HCT116 (cell line): Measurements from ENCODE around the gene EVI5L.

Experiments used
- CEBPB ChIP-seq: IDR thresholded peaks from 2 replicates; pipeline ENCODE4 v1.6.1; 2012; ENCODE audit warnings: low read depth
- EZH2 ChIP-seq: fragments of 200-600 bp; sonication (generic); IDR thresholded peaks from 2 replicates; pipeline ENCODE4 v1.6.1; 2017; ENCODE audit warnings: antibody characterized with exemption, mixed run types
- EZH2phosphoT487 ChIP-seq: fragments of 200-600 bp; IDR thresholded peaks from 2 replicates; pipeline ENCODE4 v1.6.1; 2018; ENCODE audit warnings: antibody characterized with exemption, borderline replicate concordance
- JUND ChIP-seq: IDR thresholded peaks from 2 replicates; pipeline ENCODE4 v1.6.1; 2012
- POLR2A ChIP-seq: IDR thresholded peaks from 2 replicates; pipeline ENCODE4 v1.7.0; 2011; ENCODE audit warnings: borderline replicate concordance; ENCODE audit not compliant: insufficient read depth, insufficient read length; ENCODE audit errors: extremely low read depth
- POLR2AphosphoS5 ChIP-seq: IDR thresholded peaks from 2 replicates; pipeline ENCODE4 v1.6.1; 2011; ENCODE audit warnings: mild to moderate bottlenecking, low read depth, low read length, moderate library complexity
- SIN3A ChIP-seq: IDR thresholded peaks from 2 replicates; pipeline ENCODE4 v1.6.1; 2012; ENCODE audit warnings: low read depth
- SP1 ChIP-seq: IDR thresholded peaks from 2 replicates; pipeline ENCODE4 v1.6.1; 2012; ENCODE audit warnings: low read depth
- YY1 ChIP-seq: IDR thresholded peaks from 2 replicates; pipeline ENCODE4 v1.6.1; 2011; ENCODE audit warnings: low read length, low read depth, moderate library complexity, mild to moderate bottlenecking; ENCODE audit not compliant: insufficient replicate concordance; ENCODE audit errors: extremely low read depth
- ZFX ChIP-seq: fragments of 450-650 bp; IDR thresholded peaks from 2 replicates; pipeline ENCODE4 v1.6.1; 2017
- TF ChIP-seq, protein P1 (sequence below), 3 experiments: fragments of 200-600 bp in 1 of 3; sonication (generic) in 1 of 3; IDR thresholded peaks in 2 of 3; conservative IDR thresholded peaks in 1 of 3; 2 replicates each; pipeline ENCODE4 v1.5.1; 2012 to 2017; ENCODE audit warnings: low read depth in 2 of 3, low read length in 2 of 3, antibody characterized with exemption in 1 of 3, borderline replicate concordance in 1 of 3, control low read depth in 1 of 3, mild to moderate bottlenecking in 1 of 3, mixed read lengths in 1 of 3, mixed run types in 1 of 3, moderate library complexity in 1 of 3; ENCODE audit not compliant: insufficient read depth in 1 of 3
- TF ChIP-seq, protein P2 (sequence below): IDR thresholded peaks from 2 replicates; pipeline ENCODE4 v1.6.1; 2012; ENCODE audit warnings: low read depth
- TF ChIP-seq, protein P3 (sequence below): IDR thresholded peaks from 2 replicates; pipeline ENCODE4 v1.6.1; 2012
- TF ChIP-seq, protein P4 (sequence below): IDR thresholded peaks from 2 replicates; pipeline ENCODE4 v1.6.1; 2011; ENCODE audit warnings: mild to moderate bottlenecking, low read length, moderate library complexity; ENCODE audit not compliant: insufficient replicate concordance; ENCODE audit errors: extremely low read depth

DNA sequence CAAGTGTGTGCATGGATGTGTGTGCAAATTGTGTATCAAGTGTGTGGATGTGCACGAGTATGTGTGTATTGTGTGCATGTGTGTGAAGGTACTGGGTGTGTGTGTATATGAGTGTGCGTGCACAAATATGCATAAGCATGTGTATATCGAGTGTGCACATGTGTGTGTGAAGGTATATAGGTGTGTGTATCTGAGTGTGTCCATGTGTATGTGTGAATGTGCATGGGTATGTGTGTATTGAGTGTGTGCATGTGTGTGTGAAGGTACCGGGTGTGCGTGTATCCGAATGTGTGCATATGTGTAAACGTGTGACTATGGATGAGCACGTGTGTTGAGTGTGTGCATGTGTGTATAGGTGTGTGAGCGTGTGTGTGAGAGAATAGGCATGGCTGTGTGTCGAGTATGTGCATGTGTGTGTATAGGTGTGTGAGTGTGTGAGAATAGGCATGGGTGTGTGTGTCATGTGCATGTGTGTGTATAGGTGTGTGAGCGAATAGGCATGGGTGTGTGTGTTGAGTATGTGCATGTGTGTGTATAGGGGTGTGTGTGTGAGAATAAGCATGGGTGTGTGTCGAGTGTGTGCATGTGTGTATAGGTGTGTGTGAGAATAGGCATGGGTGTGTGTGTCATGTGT lies 12.8 kb downstream of the EVI5L start:
- TF ChIP-seq, protein P1, sequence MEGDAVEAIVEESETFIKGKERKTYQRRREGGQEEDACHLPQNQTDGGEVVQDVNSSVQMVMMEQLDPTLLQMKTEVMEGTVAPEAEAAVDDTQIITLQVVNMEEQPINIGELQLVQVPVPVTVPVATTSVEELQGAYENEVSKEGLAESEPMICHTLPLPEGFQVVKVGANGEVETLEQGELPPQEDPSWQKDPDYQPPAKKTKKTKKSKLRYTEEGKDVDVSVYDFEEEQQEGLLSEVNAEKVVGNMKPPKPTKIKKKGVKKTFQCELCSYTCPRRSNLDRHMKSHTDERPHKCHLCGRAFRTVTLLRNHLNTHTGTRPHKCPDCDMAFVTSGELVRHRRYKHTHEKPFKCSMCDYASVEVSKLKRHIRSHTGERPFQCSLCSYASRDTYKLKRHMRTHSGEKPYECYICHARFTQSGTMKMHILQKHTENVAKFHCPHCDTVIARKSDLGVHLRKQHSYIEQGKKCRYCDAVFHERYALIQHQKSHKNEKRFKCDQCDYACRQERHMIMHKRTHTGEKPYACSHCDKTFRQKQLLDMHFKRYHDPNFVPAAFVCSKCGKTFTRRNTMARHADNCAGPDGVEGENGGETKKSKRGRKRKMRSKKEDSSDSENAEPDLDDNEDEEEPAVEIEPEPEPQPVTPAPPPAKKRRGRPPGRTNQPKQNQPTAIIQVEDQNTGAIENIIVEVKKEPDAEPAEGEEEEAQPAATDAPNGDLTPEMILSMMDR (IDR thresholded peaks at IDR 0.05 in 2 of 3, conservative IDR thresholded peaks at IDR 0.05 in 1 of 3; ENCODE audit: borderline replicate concordance in 1 of 3, insufficient read depth in 1 of 3, low read depth in 2 of 3, low read length in 2 of 3), result no peak
- no peak for TF ChIP-seq SIN3A
- TF ChIP-seq, protein P2, sequence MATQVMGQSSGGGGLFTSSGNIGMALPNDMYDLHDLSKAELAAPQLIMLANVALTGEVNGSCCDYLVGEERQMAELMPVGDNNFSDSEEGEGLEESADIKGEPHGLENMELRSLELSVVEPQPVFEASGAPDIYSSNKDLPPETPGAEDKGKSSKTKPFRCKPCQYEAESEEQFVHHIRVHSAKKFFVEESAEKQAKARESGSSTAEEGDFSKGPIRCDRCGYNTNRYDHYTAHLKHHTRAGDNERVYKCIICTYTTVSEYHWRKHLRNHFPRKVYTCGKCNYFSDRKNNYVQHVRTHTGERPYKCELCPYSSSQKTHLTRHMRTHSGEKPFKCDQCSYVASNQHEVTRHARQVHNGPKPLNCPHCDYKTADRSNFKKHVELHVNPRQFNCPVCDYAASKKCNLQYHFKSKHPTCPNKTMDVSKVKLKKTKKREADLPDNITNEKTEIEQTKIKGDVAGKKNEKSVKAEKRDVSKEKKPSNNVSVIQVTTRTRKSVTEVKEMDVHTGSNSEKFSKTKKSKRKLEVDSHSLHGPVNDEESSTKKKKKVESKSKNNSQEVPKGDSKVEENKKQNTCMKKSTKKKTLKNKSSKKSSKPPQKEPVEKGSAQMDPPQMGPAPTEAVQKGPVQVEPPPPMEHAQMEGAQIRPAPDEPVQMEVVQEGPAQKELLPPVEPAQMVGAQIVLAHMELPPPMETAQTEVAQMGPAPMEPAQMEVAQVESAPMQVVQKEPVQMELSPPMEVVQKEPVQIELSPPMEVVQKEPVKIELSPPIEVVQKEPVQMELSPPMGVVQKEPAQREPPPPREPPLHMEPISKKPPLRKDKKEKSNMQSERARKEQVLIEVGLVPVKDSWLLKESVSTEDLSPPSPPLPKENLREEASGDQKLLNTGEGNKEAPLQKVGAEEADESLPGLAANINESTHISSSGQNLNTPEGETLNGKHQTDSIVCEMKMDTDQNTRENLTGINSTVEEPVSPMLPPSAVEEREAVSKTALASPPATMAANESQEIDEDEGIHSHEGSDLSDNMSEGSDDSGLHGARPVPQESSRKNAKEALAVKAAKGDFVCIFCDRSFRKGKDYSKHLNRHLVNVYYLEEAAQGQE, result no peak
- no peak for TF ChIP-seq EZH2
- TF ChIP-seq YY1, result no peak
- TF ChIP-seq, protein P3, sequence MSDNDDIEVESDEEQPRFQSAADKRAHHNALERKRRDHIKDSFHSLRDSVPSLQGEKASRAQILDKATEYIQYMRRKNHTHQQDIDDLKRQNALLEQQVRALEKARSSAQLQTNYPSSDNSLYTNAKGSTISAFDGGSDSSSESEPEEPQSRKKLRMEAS, result no peak
- no peak for TF ChIP-seq CEBPB
- no peak for TF ChIP-seq EZH2phosphoT487
- TF ChIP-seq POLR2AphosphoS5, result no peak
- no peak for TF ChIP-seq POLR2A
- TF ChIP-seq JUND, result no peak
- TF ChIP-seq SP1, result no peak
- TF ChIP-seq ZFX, result no peak
- TF ChIP-seq, protein P4, sequence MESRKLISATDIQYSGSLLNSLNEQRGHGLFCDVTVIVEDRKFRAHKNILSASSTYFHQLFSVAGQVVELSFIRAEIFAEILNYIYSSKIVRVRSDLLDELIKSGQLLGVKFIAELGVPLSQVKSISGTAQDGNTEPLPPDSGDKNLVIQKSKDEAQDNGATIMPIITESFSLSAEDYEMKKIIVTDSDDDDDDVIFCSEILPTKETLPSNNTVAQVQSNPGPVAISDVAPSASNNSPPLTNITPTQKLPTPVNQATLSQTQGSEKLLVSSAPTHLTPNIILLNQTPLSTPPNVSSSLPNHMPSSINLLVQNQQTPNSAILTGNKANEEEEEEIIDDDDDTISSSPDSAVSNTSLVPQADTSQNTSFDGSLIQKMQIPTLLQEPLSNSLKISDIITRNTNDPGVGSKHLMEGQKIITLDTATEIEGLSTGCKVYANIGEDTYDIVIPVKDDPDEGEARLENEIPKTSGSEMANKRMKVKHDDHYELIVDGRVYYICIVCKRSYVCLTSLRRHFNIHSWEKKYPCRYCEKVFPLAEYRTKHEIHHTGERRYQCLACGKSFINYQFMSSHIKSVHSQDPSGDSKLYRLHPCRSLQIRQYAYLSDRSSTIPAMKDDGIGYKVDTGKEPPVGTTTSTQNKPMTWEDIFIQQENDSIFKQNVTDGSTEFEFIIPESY, result no peak
